Kidney epithelial cell (primary cell): Measurements from ENCODE around the gene FMO5. TPM values are rescaled to one million over a fixed set of nuclear protein-coding genes. Genes with fewer than 3 reads are reported as not detected.
"Not testable (repeated sequence)": the region's sequence is repeated elsewhere in the genome, so short reads cannot be mapped to it uniquely, and the experiment has no call there.

Source experiments
- DNase-seq: peaks from one replicate; pipeline ENCODE4 v3.0.0-alpha.2; 2010; ENCODE audit warnings: low read depth
- H3K27me3 ChIP-seq: 2 replicates; pipeline ENCODE4 v1.6.0; 2011; ENCODE audit warnings: low read length; ENCODE audit not compliant: control insufficient read depth, insufficient read depth
- H3K36me3 ChIP-seq: 2 replicates; pipeline ENCODE4 v1.5.1; 2011; ENCODE audit warnings: low read length; ENCODE audit not compliant: control insufficient read depth, insufficient read depth
- H3K4me3 ChIP-seq: 2 replicates; pipeline ENCODE4 v1.5.1; 2011; ENCODE audit warnings: low read depth, mild to moderate bottlenecking, control low read depth, low read length
- total RNA-seq: library from RNA; depleted of rRNA; stranded (reverse); fragments of >200 nt; gene quantifications from 2 replicates; pipeline ENCODE4 v1.2.3, GENCODE V29; 2015
- TF ChIP-seq, protein P1 (sequence below): IDR thresholded peaks from 2 replicates; pipeline ENCODE4 v1.5.1; 2011; ENCODE audit warnings: mild to moderate bottlenecking, moderate library complexity, low read length, control low read depth, inconsistent platforms; ENCODE audit not compliant: insufficient read depth, poor library complexity, severe bottlenecking

Gene FMO5
- total RNA-seq, 1 donor from 2014 or later: 0.38 TPM

GRCh38 chr1:147238053-147238902 lies 13.1 kb upstream of the FMO5 start:
- TF ChIP-seq, protein P1, sequence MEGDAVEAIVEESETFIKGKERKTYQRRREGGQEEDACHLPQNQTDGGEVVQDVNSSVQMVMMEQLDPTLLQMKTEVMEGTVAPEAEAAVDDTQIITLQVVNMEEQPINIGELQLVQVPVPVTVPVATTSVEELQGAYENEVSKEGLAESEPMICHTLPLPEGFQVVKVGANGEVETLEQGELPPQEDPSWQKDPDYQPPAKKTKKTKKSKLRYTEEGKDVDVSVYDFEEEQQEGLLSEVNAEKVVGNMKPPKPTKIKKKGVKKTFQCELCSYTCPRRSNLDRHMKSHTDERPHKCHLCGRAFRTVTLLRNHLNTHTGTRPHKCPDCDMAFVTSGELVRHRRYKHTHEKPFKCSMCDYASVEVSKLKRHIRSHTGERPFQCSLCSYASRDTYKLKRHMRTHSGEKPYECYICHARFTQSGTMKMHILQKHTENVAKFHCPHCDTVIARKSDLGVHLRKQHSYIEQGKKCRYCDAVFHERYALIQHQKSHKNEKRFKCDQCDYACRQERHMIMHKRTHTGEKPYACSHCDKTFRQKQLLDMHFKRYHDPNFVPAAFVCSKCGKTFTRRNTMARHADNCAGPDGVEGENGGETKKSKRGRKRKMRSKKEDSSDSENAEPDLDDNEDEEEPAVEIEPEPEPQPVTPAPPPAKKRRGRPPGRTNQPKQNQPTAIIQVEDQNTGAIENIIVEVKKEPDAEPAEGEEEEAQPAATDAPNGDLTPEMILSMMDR: no peak
- no peak overlapping the region for H3K4me3 ChIP-seq
- no peaks in the 10 kb centered on the region for H3K36me3 ChIP-seq
- no peaks in the 10 kb centered on the region for H3K27me3 ChIP-seq
- DNase-seq: no peak

DNA sequence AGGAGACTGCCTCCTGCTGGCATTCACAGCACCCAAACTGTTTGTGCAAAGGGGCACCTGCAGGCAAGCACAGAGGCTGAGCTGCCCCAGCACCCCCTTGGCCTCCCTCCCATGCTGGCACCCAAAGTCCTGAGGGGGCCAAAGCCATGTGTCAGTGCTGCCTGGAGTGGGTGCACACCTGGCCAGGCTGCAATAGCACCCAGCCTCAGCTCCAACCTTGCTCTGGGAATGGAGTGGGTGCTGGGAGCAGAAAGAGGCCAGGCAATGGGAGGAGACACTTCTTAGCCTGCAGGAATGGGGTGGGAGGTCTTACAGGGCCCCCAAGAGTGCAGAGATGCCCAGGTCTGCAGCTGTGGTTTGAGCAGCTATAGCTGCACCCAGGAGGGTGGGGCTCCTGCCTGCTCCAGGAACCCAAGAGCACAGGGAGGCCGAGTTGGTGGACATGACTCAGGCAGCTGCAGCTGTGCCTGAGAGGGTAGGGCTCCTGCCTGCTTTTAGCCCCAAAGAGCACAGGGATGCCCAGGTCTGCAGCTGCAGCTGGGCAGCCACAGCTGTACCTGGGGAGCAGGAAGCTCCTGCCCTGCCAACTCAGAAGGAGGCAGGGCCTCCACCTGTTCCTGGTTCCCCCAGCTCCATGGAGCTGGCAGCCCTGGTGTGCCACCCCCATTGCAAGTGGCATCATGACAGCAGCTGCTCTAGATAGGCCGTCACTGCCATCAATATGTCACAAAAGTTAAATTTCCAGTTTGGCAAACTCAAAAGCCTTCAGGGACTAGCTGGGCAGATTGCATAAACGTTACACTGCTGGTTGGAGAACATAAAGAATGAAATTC lies 12.0 kb upstream of the FMO5 start:
- TF ChIP-seq, protein P1: no peak
- no peak for DNase-seq
- H3K4me3 ChIP-seq: no peak overlapping the region
- H3K27me3 ChIP-seq: no peaks in the 10 kb centered on the region
- no peaks in the 10 kb centered on the region for H3K36me3 ChIP-seq

GRCh38 chr1:147236448-147236847 lies 11.3 kb upstream of the FMO5 start:
- no peak for DNase-seq
- TF ChIP-seq, protein P1: no peak
- no peak overlapping the region for H3K4me3 ChIP-seq
- no peaks in the 10 kb centered on the region for H3K36me3 ChIP-seq
- no peaks in the 10 kb centered on the region for H3K27me3 ChIP-seq

GRCh38 chr1:147235822-147236221 lies 10.7 kb upstream of the FMO5 start:
- no peak for DNase-seq

DNA sequence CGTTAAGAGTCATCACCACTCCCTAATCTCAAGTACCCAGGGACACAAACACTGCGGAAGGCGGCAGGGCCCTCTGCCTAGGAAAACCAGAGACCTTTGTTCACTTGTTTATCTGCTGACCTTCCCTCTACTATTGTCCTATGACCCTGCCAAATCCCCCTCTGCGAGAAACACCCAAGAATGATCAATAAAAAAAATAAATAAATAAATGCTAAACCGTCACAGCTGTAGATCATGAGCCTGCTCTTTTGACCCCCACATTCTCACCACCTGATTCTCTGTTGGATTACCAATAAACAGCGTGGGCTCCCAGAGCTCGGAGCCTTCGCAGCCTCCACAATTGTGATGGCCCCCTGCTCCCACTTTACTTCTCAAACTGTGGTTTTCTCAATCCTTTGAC lies 8.8 kb upstream of the FMO5 start:
- not testable (repeated sequence) for H3K27me3 ChIP-seq, H3K36me3 ChIP-seq, H3K4me3 ChIP-seq, DNase-seq

More at GRCh38 chr1:147235822-147236221, 10.7 kb upstream of the FMO5 start:
- Histone ChIP-seq H3K36me3 (no peaks in the 10 kb centered on the region), H3K4me3 (no peak overlapping the region), H3K27me3 (no peaks in the 10 kb centered on the region)
- TF ChIP-seq, protein P1: no peak

DNA sequence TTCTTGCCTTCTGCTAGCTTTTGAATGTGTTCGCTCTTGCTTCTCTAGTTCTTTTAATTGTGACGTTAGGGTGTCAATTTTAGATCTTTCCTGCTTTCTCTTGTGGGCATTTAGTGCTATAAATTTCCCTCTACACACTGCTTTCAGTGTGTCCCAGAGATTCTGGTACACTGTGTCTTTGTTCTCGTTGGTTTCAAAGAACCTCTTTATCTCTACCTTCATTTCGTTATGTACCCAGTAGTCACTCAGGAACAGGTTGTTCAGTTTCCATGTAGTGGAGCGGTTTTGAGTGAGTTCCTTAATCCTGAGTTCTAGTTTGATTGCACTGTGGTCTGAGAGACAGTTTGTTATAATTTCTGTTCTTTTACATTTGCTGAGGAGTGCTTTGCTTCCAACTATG lies 5.9 kb upstream of the FMO5 start:
- H3K27me3 ChIP-seq, H3K36me3 ChIP-seq, DNase-seq, H3K4me3 ChIP-seq: not testable (repeated sequence)
